ENCODE results near the gene CTDSP2. TPM values are rescaled to one million over a fixed set of nuclear protein-coding genes. Genes with fewer than 3 reads are reported as not detected.
A peak's percentile ranks its signal among the peaks of the same experiment; 100 is the strongest.
"Not testable (repeated sequence)": the region's sequence is repeated elsewhere in the genome, so short reads cannot be mapped to it uniquely, and the experiment has no call there.

CTDSP2 gene
- total RNA-seq, 2 donors from 2014 or later, result 67.6 to 105 TPM

GRCh38 chr12:57887631-57888408 is 41.3 kb upstream of the CTDSP2 start:
- Histone ChIP-seq H3K36me3 (no peaks in the 10 kb centered on the region), H3K27me3 (no peaks in the 10 kb centered on the region), H3K4me1 (peaks cover 0 to 60% of the 10 kb centered on the region in 2 donors), H3K4me3 (no peak overlapping the region), H3K9me3 (peaks cover 0 to 6% of the 10 kb centered on the region in 2 donors), H3K27ac (peak overlapping the region; percentile 86 to 91)
- no peak for DNase-seq (ENCODE audit: low spot score)
- TF ChIP-seq CTCF (IDR thresholded peaks at IDR 0.05), result no peak

GRCh38 chr12:57886964-57887363 is 40.4 kb upstream of the CTDSP2 start:
- H3K36me3 ChIP-seq; H3K9me3 ChIP-seq; DNase-seq (ENCODE audit: low spot score); H3K27me3 ChIP-seq; H3K4me3 ChIP-seq: not testable (repeated sequence)
- peak overlapping the region in 1 of 2 donors; percentile 91 for H3K27ac ChIP-seq
- H3K4me1 ChIP-seq, result peaks cover 0 to 52% of the 10 kb centered on the region in 2 donors

- DNase-seq (ENCODE audit: low spot score), result no peak
- Histone ChIP-seq H3K4me1 (peaks cover 0 to 47% of the 10 kb centered on the region in 2 donors), H3K4me3 (no peak overlapping the region), H3K36me3 (no peaks in the 10 kb centered on the region), H3K27me3 (no peaks in the 10 kb centered on the region), H3K9me3 (peaks cover 0 to 6% of the 10 kb centered on the region in 2 donors), H3K27ac (peak overlapping the region in 1 of 2 donors; percentile 52)
- TF ChIP-seq CTCF (IDR thresholded peaks at IDR 0.05), result no peak
Measured at GRCh38 chr12:57886542-57886941, 40.0 kb upstream of the CTDSP2 start.

- no peak overlapping the region for H3K27ac ChIP-seq
Measured at GRCh38 chr12:57885207-57885606, 38.7 kb upstream of the CTDSP2 start.

GRCh38 chr12:57883700-57884099 is 37.2 kb upstream of the CTDSP2 start:
- Histone ChIP-seq H3K9me3 (peaks cover 0 to 6% of the 10 kb centered on the region in 2 donors), H3K36me3 (no peaks in the 10 kb centered on the region), H3K27ac (no peak overlapping the region), H3K4me1 (peaks cover 0 to 21% of the 10 kb centered on the region in 2 donors), H3K4me3 (no peak overlapping the region), H3K27me3 (no peaks in the 10 kb centered on the region)
- DNase-seq (ENCODE audit: low spot score), result no peak
- no peak for TF ChIP-seq CTCF (IDR thresholded peaks at IDR 0.05)

More at GRCh38 chr12:57885207-57885606, 38.7 kb upstream of the CTDSP2 start:
- H3K4me1 ChIP-seq, result peaks cover 0 to 36% of the 10 kb centered on the region in 2 donors
- H3K9me3 ChIP-seq, result peaks cover 0 to 6% of the 10 kb centered on the region in 2 donors
- H3K27me3 ChIP-seq, result no peaks in the 10 kb centered on the region
- no peak for TF ChIP-seq CTCF (IDR thresholded peaks at IDR 0.05)
- no peak for DNase-seq (ENCODE audit: low spot score)
- no peak overlapping the region for H3K4me3 ChIP-seq
- H3K36me3 ChIP-seq, result no peaks in the 10 kb centered on the region

GRCh38 chr12:57883057-57883456 is 36.5 kb upstream of the CTDSP2 start:
- Histone ChIP-seq H3K4me3 (no peak overlapping the region), H3K36me3 (no peaks in the 10 kb centered on the region), H3K9me3 (peaks cover 0 to 6% of the 10 kb centered on the region in 2 donors), H3K27ac (no peak overlapping the region), H3K27me3 (no peaks in the 10 kb centered on the region), H3K4me1 (peaks cover 0 to 14% of the 10 kb centered on the region in 2 donors)
- TF ChIP-seq CTCF (IDR thresholded peaks at IDR 0.05), result no peak
- DNase-seq (ENCODE audit: low spot score), result no peak

All from right atrium auricular region (tissue), 2 donors.